Small intestine (tissue), 7 donors: ENCODE measurements around the gene CHST1. TPM values are rescaled to one million over a fixed set of nuclear protein-coding genes. Genes with fewer than 3 reads are reported as not detected.

Source experiments
- DNase-seq, 2 donors: peaks; one replicate each; pipeline versions ENCODE4 v3.0.0 to v3.0.0-alpha.2; 2013
- FAIRE-seq: peaks from 2 replicates; lab custom pipeline; 2012; peaks lifted over from hg19 to GRCh38; lab: Jason Lieb, UNC
- H3K27ac ChIP-seq, 3 donors: one replicate each; pipeline ENCODE4 v1.5.1; 2013; ENCODE audit warnings: low read length in 2 of 3, mild to moderate bottlenecking in 2 of 3, control low read depth in 1 of 3, inconsistent platforms in 1 of 3, low read depth in 1 of 3, moderate library complexity in 1 of 3
- H3K27me3 ChIP-seq, 3 donors: one replicate each; pipeline ENCODE4 v1.6.1; 2013; ENCODE audit warnings: low read length in 3 of 3, inconsistent platforms in 1 of 3; ENCODE audit not compliant: control insufficient read depth in 3 of 3, insufficient read depth in 3 of 3
- H3K36me3 ChIP-seq, 3 donors: one replicate each; pipeline ENCODE4 v1.6.1; 2013; ENCODE audit warnings: low read length in 3 of 3, inconsistent platforms in 1 of 3, low read depth in 1 of 3, mild to moderate bottlenecking in 1 of 3, moderate library complexity in 1 of 3; ENCODE audit not compliant: control insufficient read depth in 3 of 3, insufficient read depth in 2 of 3
- H3K4me1 ChIP-seq, 3 donors: one replicate each; pipeline ENCODE4 v1.6.1; 2013; ENCODE audit warnings: low read length in 2 of 3, inconsistent platforms in 1 of 3, low read depth in 1 of 3, mild to moderate bottlenecking in 1 of 3, moderate library complexity in 1 of 3; ENCODE audit not compliant: control insufficient read depth in 3 of 3, insufficient read depth in 2 of 3
- H3K4me3 ChIP-seq, 3 donors: one replicate each; pipeline ENCODE4 v1.5.1; 2013; ENCODE audit warnings: low read length in 3 of 3, control low read depth in 1 of 3, inconsistent platforms in 1 of 3, low read depth in 1 of 3, mild to moderate bottlenecking in 1 of 3, moderate library complexity in 1 of 3
- H3K9me3 ChIP-seq, 2 donors: one replicate each; pipeline ENCODE4 v1.6.1; 2013; ENCODE audit warnings: low read depth in 1 of 2, low read length in 1 of 2; ENCODE audit not compliant: control insufficient read depth in 2 of 2, insufficient read depth in 1 of 2
- WGBS, 3 donors: extraction: QIAGEN DNeasy Blood & Tissue Kit; methylation state at CpG; one replicate each; pipeline ENCODE4 v1.1.7; 2013; 5-methylcytosine and 5-hydroxymethylcytosine counted together
- polyA plus RNA-seq, 4 donors: library from polyadenylated mRNA; stranded (reverse) in 3 of 4; unstranded in 1 of 4; fragments of 200-250 nt in 3 of 4; fragments of 120-200 nt in 1 of 4; gene quantifications; one replicate each; pipeline versions ENCODE4 v1.2.1 to v1.2.3, GENCODE V29; 2013
- donor health status: healthy with polysubstance abuse.
- donor health status: control.
- donor health status: control.
- donor health status: Bipolar disorder and iron deficiency.
- donor health status: healthy.

The CHST1 gene
- polyA plus RNA-seq, 4 donors = 0.27 to 2.2 (median 1.1) TPM; not detected in 1

DNA sequence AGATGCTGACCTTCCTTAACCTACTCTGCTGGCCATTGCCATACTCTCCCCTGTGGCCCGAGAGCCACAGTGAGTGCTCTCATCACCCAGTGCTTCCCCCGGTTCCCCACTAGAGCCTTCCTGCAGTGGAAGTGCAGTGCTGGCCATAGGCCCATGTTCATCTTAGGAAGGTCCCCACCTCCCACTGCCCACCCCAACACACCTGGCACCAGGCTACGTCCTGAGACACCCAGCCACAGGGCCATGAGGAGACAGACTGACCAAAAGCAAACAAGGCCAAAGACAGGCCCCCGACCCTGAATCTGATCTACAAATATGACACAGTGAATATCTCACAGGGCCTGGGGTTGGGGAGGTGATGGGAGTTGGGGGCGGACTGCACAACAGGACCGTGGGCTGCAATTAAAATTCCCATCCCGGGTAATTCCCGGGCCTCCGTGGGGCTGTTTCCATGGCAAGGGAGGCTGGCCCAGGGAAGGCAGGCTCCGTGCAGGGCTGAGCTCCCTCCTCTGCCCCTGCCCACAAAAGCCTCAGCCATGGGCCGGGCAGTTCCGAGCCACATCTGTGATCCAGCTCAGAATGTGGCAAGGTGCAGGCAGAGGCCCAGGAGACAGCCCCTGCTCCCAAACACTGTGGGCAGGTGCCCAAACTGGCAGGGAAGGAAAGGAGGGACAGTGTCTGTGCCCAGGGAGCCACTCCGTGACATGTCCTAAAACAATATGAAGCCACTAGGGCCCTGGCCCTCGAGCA is 5.1 kb upstream of the CHST1 start:
- Histone ChIP-seq H3K36me3 (no peaks in the 10 kb centered on the region), H3K27ac (no peak overlapping the region), H3K4me3 (no peak overlapping the region), H3K4me1 (no peaks in the 10 kb centered on the region), H3K9me3 (no peaks in the 10 kb centered on the region), H3K27me3 (peaks cover 0 to 31% (median 4%) of the 10 kb centered on the region in 3 donors)
- no peak for DNase-seq
- no peak for FAIRE-seq
- 57 to 66% (median 58%) methylated on average over 14 of the region's 14 CpGs for WGBS, 3 donors

DNA sequence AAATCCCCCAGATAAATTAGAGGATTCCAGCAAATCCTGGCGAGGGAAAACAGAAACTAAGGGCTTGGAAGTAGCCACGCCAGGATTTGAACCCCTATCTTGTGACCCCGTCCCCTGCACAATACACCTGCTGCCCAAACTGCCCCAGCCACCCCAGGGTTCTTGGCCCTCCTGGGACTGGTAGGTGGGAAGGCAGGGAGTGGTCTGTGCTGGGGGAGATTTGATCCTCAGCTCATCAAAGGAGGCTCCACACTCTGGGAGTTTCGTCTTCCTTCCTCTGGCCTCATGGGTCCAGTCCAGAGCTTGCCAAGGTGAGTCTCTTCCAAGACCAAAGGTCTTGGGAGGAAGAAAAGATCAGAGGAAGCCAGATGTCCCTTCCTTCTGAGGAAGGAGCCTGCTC is 4.5 kb upstream of the CHST1 start:
- Histone ChIP-seq H3K9me3 (no peaks in the 10 kb centered on the region), H3K27ac (no peak overlapping the region), H3K27me3 (peaks cover 0 to 31% (median 10%) of the 10 kb centered on the region in 3 donors), H3K4me3 (no peak overlapping the region), H3K4me1 (no peaks in the 10 kb centered on the region), H3K36me3 (no peaks in the 10 kb centered on the region)
- WGBS, 3 donors = 36 to 71% (median 36%) methylated on average over 4 of the region's 4 CpGs
- FAIRE-seq (no peak), DNase-seq (no peak)

DNA sequence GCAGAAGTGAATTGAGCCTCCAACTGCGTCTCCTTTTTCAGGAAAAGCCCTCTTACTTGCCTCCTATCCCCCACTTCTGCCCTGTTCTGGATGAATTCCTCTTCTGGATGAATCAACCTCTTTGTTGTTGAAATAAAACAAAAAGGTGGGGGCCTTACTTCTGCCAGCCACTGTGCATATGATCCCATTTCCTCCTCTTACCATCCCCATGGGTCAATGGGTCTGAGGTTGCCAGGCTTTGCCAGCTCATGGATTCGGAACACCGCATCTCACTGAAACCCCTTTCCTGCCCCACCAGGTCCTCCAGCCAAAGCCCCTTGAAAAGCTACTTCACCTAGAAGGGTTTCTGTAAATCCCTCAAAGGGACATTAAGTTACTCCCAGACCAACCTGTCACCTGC is 3.7 kb upstream of the CHST1 start:
- Histone ChIP-seq H3K36me3 (no peaks in the 10 kb centered on the region), H3K4me3 (no peak overlapping the region), H3K9me3 (no peaks in the 10 kb centered on the region), H3K27me3 (peaks cover 0 to 38% (median 12%) of the 10 kb centered on the region in 3 donors), H3K4me1 (peaks cover 0 to 5% (median 0%) of the 10 kb centered on the region in 3 donors), H3K27ac (no peak overlapping the region)
- DNase-seq (no peak), FAIRE-seq (no peak)
- WGBS, 3 donors = 80 to 88% (median 86%) methylated on average over 3 of the region's 3 CpGs

DNA sequence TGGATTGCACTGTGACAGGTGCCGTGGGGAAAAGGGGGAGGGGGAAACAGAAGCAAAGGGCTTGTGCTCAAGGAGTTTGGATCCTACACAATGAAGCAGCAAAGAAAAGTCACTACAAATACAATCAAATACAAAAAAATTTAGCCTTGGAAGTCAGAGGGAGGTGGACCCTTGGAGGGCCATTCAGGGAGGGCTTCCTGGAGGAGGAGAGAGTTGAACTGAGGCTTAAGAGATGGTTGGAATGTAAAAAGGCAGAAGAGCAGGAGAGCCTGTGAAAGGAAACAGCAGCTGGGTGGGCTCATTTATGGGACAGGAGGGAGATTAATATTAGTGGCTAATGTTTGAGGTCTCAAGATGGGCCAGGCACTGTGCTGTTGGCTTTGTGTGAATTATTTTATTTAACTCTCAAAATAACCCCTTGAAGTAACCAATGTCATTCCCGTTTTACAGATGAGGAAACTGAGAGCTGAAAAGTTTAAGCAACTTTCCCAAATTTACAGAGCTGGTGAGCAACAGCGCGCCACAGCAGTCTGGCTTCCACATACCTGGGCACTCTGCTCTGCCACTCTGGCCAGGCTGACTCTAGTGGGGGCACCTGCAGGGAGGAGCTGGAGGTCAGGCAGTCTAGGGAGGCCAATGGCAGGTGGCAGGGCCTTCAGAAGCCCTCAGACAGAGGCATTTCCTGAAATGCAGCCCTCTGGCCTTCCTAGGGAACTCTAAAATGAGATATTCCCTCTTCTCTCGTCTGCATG is 2.7 kb upstream of the CHST1 start:
- WGBS, 3 donors = 76 to 86% (median 78%) methylated on average over 5 of the region's 5 CpGs
- no peak for FAIRE-seq
- Histone ChIP-seq H3K27ac (no peak overlapping the region), H3K9me3 (no peaks in the 10 kb centered on the region), H3K36me3 (no peaks in the 10 kb centered on the region), H3K4me1 (peaks cover 0 to 9% (median 0%) of the 10 kb centered on the region in 3 donors), H3K4me3 (no peak overlapping the region), H3K27me3 (peaks cover 5 to 48% (median 12%) of the 10 kb centered on the region in 3 donors)
- DNase-seq = no peak

DNA sequence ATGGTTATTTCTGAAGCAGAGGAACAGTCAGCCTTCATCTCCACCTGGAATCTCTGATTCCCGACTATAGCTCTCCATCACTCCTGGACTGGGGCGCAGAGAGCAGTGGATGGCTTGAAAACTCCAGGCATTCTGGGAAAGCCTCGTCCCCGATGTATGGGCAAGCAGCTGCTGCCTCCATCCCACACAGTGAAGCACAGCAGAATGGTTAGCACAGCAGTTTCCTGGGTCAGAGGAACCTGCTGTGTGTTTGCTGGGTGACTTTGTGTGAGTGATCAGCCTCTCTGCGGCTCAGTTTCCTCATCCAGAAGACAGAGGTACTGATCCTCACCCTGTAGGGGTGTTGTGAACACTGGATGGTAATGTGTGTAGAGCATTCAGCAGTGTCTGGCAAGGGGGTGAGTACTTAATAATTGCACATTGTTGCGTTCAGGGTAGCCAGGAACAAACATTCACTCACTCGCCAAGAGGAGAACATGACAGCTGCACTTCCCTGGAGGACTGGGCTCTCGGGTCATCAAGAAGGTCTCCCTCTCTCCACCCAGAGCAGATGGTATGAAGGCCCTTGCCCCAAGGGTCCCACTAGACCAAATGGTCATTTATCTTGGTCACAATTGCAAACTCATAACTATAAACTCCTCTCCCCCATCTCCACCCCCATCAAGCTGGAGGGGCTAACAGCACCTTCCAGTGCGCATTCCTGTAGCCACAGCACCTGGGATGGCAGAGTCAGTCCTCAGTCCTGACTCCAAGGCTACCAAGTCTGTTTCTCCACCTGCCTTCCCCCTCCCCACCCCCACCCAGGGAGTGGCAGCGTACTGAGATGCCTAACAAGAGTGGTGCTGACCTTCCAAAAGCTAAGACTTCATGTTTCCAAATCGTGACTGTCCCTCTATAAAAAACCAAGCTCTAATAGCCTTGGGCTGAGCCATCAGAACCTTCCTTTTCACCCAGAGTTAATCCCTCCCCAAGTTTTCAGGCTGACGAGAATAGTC is 1.5 kb upstream of the CHST1 start:
- Histone ChIP-seq H3K4me3 (no peak overlapping the region), H3K9me3 (no peaks in the 10 kb centered on the region), H3K36me3 (no peaks in the 10 kb centered on the region), H3K27ac (no peak overlapping the region), H3K27me3 (peaks cover 9 to 59% (median 12%) of the 10 kb centered on the region in 3 donors), H3K4me1 (peaks cover 0 to 9% (median 0%) of the 10 kb centered on the region in 3 donors)
- 28 to 59% (median 50%) methylated on average over 12 of the region's 12 CpGs for WGBS, 3 donors
- DNase-seq (no peak), FAIRE-seq (no peak)

DNA sequence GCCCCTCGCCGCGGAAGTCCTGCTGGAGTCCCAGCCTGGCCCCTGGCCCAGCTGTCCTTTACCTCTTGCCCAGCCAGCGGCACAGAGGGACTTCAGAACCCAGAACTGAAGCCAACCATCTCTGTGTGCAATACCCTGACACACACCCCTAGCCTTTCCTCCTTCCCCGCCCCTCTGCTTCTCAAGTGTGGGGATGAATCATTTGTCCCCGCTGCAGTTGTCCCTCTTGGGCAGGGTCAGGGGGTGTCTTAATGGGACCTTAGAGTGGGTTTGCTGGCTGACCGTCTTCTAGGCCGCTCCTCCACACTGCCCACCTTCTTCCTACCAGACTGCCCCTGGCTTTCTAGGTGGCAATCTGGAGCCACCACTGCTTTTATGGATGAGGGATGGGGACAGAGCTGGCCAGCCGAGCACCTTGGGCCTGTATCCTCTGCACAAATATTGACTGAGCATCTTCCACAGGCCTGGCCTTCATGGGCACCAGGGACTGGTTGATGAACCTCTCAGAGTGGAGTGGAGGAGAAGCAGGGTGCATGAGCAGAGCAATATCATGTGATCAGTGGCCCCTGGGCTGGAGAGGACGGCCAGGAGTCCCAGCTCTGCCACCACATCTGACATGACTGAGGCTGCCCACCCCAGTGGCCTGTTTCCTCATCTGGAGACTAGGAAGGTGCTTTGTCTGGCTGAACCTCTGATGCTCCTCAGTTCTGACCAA is 668 bp upstream of the CHST1 start:
- Histone ChIP-seq H3K27me3 (peaks cover 11 to 65% (median 12%) of the 10 kb centered on the region in 3 donors), H3K4me3 (peak overlapping the region in 1 of 3 donors; percentile 54), H3K36me3 (no peaks in the 10 kb centered on the region), H3K4me1 (peaks cover 0 to 9% (median 0%) of the 10 kb centered on the region in 3 donors), H3K27ac (no peak overlapping the region), H3K9me3 (no peaks in the 10 kb centered on the region)
- DNase-seq (no peak), FAIRE-seq (no peak)
- 10 to 28% (median 18%) methylated on average over 10 of the region's 10 CpGs for WGBS, 3 donors

DNA sequence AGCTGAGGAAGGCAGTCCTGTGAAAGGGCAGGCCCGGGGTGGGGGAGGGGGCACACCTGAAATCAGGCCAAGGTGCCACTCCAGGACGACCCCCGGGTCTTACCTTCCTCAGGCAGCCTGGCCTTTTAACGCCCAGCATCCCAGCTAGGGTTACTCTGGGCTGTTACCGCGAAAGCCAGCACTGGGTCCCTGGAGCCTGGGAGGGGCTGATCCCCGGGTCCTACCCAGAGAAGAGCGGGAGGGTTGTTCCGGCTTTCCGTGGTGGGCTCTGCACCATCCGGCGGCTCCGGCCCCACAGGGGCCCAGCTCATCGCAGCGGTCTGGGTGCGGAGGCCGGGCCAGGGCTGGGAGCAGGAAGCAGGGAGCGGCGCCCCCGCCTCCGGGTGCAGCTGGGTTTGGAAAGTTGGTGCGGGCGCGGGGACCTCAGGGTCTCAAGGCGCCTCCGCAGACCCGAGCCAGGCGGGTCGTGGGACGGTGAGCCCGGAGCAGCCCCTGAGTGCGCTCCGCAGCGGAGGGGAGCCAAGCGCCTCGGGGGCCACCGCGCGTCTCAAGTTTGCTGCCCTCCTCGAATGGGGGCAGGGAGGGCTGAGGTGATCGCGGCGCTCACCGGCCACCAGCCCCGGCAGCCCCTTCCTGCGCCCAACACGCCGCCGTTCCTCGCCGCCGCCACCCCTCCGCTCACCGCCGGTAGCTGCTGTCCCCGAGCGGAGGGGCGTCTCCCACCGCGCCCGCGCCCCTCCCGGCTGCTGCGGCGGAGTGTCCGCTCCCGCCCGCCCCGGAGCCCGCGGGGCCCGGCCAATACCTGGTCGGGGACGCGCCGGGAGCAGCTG is 831 bp downstream of the CHST1 start:
- H3K36me3 ChIP-seq = no peaks in the 10 kb centered on the region
- peaks cover 0 to 9% (median 0%) of the 10 kb centered on the region in 3 donors for H3K4me1 ChIP-seq
- FAIRE-seq (no peak), DNase-seq (no peak)
- H3K4me3 ChIP-seq = peak overlapping the region in 2 of 3 donors; percentile 30 to 54
- no peak overlapping the region for H3K27ac ChIP-seq
- peaks cover 9 to 76% (median 11%) of the 10 kb centered on the region in 3 donors for H3K27me3 ChIP-seq
- WGBS, 3 donors = 0 to 1% (median 1%) methylated on average over 44 to 76 of the region's 76 CpGs
- no peaks in the 10 kb centered on the region for H3K9me3 ChIP-seq
